ENCODE measurements around the gene LRRN2. TPM values are rescaled to one million over a fixed set of nuclear protein-coding genes. Genes with fewer than 3 reads are reported as not detected.

LRRN2 gene
- total and polyA plus RNA-seq, 2 experiments from 2014 or later = 0.74 to 2.6 TPM

GRCh38 chr1:204696606-204697005 is 11.1 kb upstream of the LRRN2 start (continued):
- TF ChIP-seq, protein P1, sequence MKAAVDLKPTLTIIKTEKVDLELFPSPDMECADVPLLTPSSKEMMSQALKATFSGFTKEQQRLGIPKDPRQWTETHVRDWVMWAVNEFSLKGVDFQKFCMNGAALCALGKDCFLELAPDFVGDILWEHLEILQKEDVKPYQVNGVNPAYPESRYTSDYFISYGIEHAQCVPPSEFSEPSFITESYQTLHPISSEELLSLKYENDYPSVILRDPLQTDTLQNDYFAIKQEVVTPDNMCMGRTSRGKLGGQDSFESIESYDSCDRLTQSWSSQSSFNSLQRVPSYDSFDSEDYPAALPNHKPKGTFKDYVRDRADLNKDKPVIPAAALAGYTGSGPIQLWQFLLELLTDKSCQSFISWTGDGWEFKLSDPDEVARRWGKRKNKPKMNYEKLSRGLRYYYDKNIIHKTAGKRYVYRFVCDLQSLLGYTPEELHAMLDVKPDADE (IDR thresholded peaks at IDR 0.05) = no peak
- TF ChIP-seq, protein P2, sequence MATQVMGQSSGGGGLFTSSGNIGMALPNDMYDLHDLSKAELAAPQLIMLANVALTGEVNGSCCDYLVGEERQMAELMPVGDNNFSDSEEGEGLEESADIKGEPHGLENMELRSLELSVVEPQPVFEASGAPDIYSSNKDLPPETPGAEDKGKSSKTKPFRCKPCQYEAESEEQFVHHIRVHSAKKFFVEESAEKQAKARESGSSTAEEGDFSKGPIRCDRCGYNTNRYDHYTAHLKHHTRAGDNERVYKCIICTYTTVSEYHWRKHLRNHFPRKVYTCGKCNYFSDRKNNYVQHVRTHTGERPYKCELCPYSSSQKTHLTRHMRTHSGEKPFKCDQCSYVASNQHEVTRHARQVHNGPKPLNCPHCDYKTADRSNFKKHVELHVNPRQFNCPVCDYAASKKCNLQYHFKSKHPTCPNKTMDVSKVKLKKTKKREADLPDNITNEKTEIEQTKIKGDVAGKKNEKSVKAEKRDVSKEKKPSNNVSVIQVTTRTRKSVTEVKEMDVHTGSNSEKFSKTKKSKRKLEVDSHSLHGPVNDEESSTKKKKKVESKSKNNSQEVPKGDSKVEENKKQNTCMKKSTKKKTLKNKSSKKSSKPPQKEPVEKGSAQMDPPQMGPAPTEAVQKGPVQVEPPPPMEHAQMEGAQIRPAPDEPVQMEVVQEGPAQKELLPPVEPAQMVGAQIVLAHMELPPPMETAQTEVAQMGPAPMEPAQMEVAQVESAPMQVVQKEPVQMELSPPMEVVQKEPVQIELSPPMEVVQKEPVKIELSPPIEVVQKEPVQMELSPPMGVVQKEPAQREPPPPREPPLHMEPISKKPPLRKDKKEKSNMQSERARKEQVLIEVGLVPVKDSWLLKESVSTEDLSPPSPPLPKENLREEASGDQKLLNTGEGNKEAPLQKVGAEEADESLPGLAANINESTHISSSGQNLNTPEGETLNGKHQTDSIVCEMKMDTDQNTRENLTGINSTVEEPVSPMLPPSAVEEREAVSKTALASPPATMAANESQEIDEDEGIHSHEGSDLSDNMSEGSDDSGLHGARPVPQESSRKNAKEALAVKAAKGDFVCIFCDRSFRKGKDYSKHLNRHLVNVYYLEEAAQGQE (IDR thresholded peaks at IDR 0.05; ENCODE audit: unreplicated experiment) = no peak
- TF ChIP-seq JUNB (IDR thresholded peaks at IDR 0.05; ENCODE audit: unreplicated experiment) = no peak

DNA sequence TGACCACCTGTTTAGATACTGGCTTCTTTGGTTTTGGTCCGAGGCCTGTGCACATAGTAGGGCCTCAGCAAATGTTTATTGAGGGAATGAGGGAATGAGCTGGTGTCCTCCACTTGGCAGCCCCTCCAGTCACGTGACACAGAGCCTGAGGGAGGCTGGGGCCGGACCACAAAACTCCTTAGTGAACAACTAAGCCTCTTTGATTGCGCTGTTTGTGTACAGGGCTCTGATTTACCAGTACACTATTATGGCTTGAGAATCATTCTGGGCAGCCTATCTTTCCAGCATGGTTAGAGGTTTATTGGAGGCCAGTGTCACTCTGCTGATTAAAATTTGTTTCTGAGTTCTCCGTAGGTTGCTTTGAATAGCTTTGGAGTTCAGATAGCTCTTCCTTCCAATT is 10.2 kb upstream of the LRRN2 start:
- peaks cover 30% of the 10 kb centered on the region for H3K4me1 Mint-ChIP-seq
- no peak overlapping the region for H3K27ac Mint-ChIP-seq
- no peaks in the 10 kb centered on the region; the same call in 1 of the 2 replicates for H4K20me1 ChIP-seq (replicated peaks; ENCODE audit: insufficient read depth)
- peaks cover 5% of the 10 kb centered on the region; the same call in 1 of the 2 replicates for H3F3A ChIP-seq (replicated peaks; ENCODE audit: low read depth)
- no peaks in the 10 kb centered on the region for H3K79me2 ChIP-seq (replicated peaks; ENCODE audit: insufficient read depth)
- DNase-seq (ENCODE audit: low spot score) = no peak
- no peak overlapping the region for H2AFZ ChIP-seq
- peaks cover 6% of the 10 kb centered on the region for H3K27me3 Mint-ChIP-seq (ENCODE audit: insufficient read depth, low read depth, poor library complexity)
- no peak overlapping the region for H3K4me2 ChIP-seq
- H3K9me3 Mint-ChIP-seq = no peaks in the 10 kb centered on the region
- no peak overlapping the region for H3K27ac ChIP-seq (ENCODE audit: low read depth)
- no peaks in the 10 kb centered on the region for H3K36me3 Mint-ChIP-seq (ENCODE audit: low read depth)
- no peak overlapping the region for H3K4me3 Mint-ChIP-seq
- H3K27me3 ChIP-seq (ENCODE audit: insufficient read depth) = no peaks in the 10 kb centered on the region
- no peak for ATAC-seq
- peaks cover 23% of the 10 kb centered on the region; the same call in 1 of the 2 replicates for H3K4me1 ChIP-seq (ENCODE audit: insufficient read depth)
- no peaks in the 10 kb centered on the region for H3K36me3 ChIP-seq (ENCODE audit: insufficient read depth)
- no peak overlapping the region for H3K4me3 ChIP-seq
- H3K9me2 ChIP-seq (ENCODE audit: insufficient read depth) = no peaks in the 10 kb centered on the region
- TF ChIP-seq EZH2phosphoT487 (IDR thresholded peaks at IDR 0.05; ENCODE audit: unreplicated experiment) = no peak
- TF ChIP-seq, protein P3, sequence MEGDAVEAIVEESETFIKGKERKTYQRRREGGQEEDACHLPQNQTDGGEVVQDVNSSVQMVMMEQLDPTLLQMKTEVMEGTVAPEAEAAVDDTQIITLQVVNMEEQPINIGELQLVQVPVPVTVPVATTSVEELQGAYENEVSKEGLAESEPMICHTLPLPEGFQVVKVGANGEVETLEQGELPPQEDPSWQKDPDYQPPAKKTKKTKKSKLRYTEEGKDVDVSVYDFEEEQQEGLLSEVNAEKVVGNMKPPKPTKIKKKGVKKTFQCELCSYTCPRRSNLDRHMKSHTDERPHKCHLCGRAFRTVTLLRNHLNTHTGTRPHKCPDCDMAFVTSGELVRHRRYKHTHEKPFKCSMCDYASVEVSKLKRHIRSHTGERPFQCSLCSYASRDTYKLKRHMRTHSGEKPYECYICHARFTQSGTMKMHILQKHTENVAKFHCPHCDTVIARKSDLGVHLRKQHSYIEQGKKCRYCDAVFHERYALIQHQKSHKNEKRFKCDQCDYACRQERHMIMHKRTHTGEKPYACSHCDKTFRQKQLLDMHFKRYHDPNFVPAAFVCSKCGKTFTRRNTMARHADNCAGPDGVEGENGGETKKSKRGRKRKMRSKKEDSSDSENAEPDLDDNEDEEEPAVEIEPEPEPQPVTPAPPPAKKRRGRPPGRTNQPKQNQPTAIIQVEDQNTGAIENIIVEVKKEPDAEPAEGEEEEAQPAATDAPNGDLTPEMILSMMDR (conservative IDR thresholded peaks at IDR 0.05; ENCODE audit: low read depth in 2 of 2) = no peak
- no peak for TF ChIP-seq ZNF462 (CRISPR knock-in tag; IDR thresholded peaks at IDR 0.05)
- TF ChIP-seq NANOG (IDR thresholded peaks at IDR 0.05; ENCODE audit: borderline replicate concordance) = no peak
- no peak for TF ChIP-seq ZNF331 (CRISPR knock-in tag; IDR thresholded peaks at IDR 0.05; ENCODE audit: low read depth)
- no peak for TF ChIP-seq CREB1 (CRISPR knock-in tag; IDR thresholded peaks at IDR 0.05; ENCODE audit: low read depth)

Measured in GM23338 (cell line).